ENCODE measurements around the gene PREB. TPM values are rescaled to one million over a fixed set of nuclear protein-coding genes. Genes with fewer than 3 reads are reported as not detected.
"Not testable (repeated sequence)": the region's sequence is repeated elsewhere in the genome, so short reads cannot be mapped to it uniquely, and the experiment has no call there.

PREB gene
- total RNA-seq, 4 donors from 2014 or later: 40.0 to 55.3 (median 47.1) TPM

GRCh38 chr2:27177441-27178351, 43.3 kb upstream of the PREB start:
- WGBS: 75% methylated on average over 15 of the region's 15 CpGs
- TF ChIP-seq POLR2A (IDR thresholded peaks at IDR 0.05) (no peak), EP300 (IDR thresholded peaks at IDR 0.05) (no peak), POLR2AphosphoS5 (IDR thresholded peaks at IDR 0.05) (no peak), CTCF (IDR thresholded peaks at IDR 0.05) (no peak)
- Histone ChIP-seq H3K4me3 (no peak overlapping the region), H3K4me1 (peaks cover 7% of the 10 kb centered on the region), H3K27me3 (peaks cover 18% of the 10 kb centered on the region), H3K9me3 (no peaks in the 10 kb centered on the region), H3K27ac (no peak overlapping the region), H3K36me3 (no peaks in the 10 kb centered on the region)
- DNase-seq (ENCODE audit: low spot score in 2 of 2): peak in 1 of 2 donors; percentile 34

- not testable (repeated sequence) for H3K36me3 ChIP-seq, H3K4me1 ChIP-seq, H3K4me3 ChIP-seq, H3K27ac ChIP-seq, H3K9me3 ChIP-seq
- peak in 1 of 2 donors; percentile 10 for DNase-seq (ENCODE audit: low spot score in 2 of 2)
- WGBS: 97% methylated on average over 4 of the region's 4 CpGs
- peaks cover 21% of the 10 kb centered on the region for H3K27me3 ChIP-seq
Observed at GRCh38 chr2:27175781-27176180, 41.3 kb upstream of the PREB start.

GRCh38 chr2:27175330-27175729, 40.9 kb upstream of the PREB start:
- Histone ChIP-seq H3K27ac (no peak overlapping the region), H3K9me3 (no peaks in the 10 kb centered on the region), H3K4me1 (peaks cover 6% of the 10 kb centered on the region), H3K27me3 (peaks cover 21% of the 10 kb centered on the region), H3K4me3 (no peak overlapping the region), H3K36me3 (no peaks in the 10 kb centered on the region)
- no peak for TF ChIP-seq POLR2A (IDR thresholded peaks at IDR 0.05)
- no peak for TF ChIP-seq CTCF (IDR thresholded peaks at IDR 0.05)
- no peak for TF ChIP-seq POLR2AphosphoS5 (IDR thresholded peaks at IDR 0.05)
- no peak for TF ChIP-seq EP300 (IDR thresholded peaks at IDR 0.05)
- WGBS: 66% methylated on average over 8 of the region's 8 CpGs
- DNase-seq (ENCODE audit: low spot score in 2 of 2): peak in 1 of 2 donors; percentile 56

GRCh38 chr2:27174638-27175037, 40.2 kb upstream of the PREB start:
- Histone ChIP-seq H3K9me3 (no peaks in the 10 kb centered on the region), H3K36me3 (no peaks in the 10 kb centered on the region), H3K4me3 (no peak overlapping the region), H3K4me1 (peaks cover 3% of the 10 kb centered on the region), H3K27me3 (peaks cover 21% of the 10 kb centered on the region), H3K27ac (no peak overlapping the region)
- WGBS: 64% methylated on average over 6 of the region's 6 CpGs
- TF ChIP-seq POLR2AphosphoS5 (IDR thresholded peaks at IDR 0.05) (no peak), POLR2A (IDR thresholded peaks at IDR 0.05) (no peak), EP300 (IDR thresholded peaks at IDR 0.05) (no peak), CTCF (IDR thresholded peaks at IDR 0.05) (no peak)
- DNase-seq (ENCODE audit: low spot score in 2 of 2): peak in 1 of 2 donors; percentile 18

- H3K4me1 ChIP-seq: peaks cover 3% of the 10 kb centered on the region
- no peak overlapping the region for H3K4me3 ChIP-seq
- H3K9me3 ChIP-seq: no peaks in the 10 kb centered on the region
- TF ChIP-seq CTCF (IDR thresholded peaks at IDR 0.05) (no peak), POLR2A (IDR thresholded peaks at IDR 0.05) (no peak), EP300 (IDR thresholded peaks at IDR 0.05) (no peak), POLR2AphosphoS5 (IDR thresholded peaks at IDR 0.05) (no peak)
- DNase-seq (ENCODE audit: low spot score in 2 of 2): peak in 1 of 2 donors; percentile 5
- no peak overlapping the region for H3K27ac ChIP-seq
- H3K27me3 ChIP-seq: peaks cover 15% of the 10 kb centered on the region
- 54% methylated on average over 8 of the region's 8 CpGs for WGBS
- H3K36me3 ChIP-seq: no peaks in the 10 kb centered on the region
Observed at GRCh38 chr2:27171351-27171848, 37.0 kb upstream of the PREB start.
